Skin epidermis (tissue), 12 donors: ENCODE measurements around the gene MAP4.
"Not testable (repeated sequence)": the region's sequence is repeated elsewhere in the genome, so short reads cannot be mapped to it uniquely, and the experiment has no call there.

Experiments
- H3K27ac ChIP-seq, 21 experiments: fragments of 200-600 bp; sonication (generic) in 11 of 21; one replicate each; pipeline ENCODE4 v1.5.0; 2020; ENCODE audit warnings: mild to moderate bottlenecking in 3 of 21, inconsistent platforms in 2 of 21, moderate library complexity in 2 of 21
- H3K4me3 ChIP-seq, 7 experiments: fragments of 200-600 bp; sonication (generic) in 2 of 7; one replicate each; pipeline ENCODE4 v1.5.0; 2020; ENCODE audit warnings: inconsistent platforms in 2 of 7, mild to moderate bottlenecking in 2 of 7, moderate library complexity in 1 of 7

Gene MAP4, protein sequence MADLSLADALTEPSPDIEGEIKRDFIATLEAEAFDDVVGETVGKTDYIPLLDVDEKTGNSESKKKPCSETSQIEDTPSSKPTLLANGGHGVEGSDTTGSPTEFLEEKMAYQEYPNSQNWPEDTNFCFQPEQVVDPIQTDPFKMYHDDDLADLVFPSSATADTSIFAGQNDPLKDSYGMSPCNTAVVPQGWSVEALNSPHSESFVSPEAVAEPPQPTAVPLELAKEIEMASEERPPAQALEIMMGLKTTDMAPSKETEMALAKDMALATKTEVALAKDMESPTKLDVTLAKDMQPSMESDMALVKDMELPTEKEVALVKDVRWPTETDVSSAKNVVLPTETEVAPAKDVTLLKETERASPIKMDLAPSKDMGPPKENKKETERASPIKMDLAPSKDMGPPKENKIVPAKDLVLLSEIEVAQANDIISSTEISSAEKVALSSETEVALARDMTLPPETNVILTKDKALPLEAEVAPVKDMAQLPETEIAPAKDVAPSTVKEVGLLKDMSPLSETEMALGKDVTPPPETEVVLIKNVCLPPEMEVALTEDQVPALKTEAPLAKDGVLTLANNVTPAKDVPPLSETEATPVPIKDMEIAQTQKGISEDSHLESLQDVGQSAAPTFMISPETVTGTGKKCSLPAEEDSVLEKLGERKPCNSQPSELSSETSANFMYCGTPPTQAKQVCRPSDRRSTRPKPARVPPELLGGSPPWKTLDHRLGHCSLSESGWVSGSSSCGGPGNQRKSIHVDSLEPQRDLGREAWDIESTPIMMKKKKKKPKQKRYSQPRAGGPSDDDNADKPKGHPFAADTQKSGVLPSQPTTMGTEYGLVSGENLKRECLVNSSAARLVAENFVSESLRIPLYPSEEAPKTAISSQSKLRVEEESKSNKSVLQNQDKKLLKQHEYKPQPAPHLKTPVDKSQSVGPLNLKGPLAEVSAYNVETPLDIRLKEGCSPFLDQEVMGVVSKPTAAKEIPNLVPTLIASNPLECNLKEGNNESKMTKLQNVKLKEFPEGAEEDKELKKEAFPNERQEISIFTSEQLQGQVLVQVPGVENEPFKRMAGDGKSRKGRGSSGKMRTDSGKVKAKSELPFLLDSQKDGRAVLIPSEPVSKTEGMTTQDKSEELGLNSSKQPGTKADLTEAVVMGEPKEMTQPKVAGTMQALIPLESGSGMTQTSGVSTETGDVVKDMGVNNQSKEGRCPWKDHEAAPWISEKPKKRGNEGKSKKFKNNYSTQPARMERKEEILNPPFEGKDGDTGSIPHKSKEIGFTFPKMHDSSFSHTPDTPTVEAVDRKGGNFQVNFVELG (N-terminal part only)

DNA sequence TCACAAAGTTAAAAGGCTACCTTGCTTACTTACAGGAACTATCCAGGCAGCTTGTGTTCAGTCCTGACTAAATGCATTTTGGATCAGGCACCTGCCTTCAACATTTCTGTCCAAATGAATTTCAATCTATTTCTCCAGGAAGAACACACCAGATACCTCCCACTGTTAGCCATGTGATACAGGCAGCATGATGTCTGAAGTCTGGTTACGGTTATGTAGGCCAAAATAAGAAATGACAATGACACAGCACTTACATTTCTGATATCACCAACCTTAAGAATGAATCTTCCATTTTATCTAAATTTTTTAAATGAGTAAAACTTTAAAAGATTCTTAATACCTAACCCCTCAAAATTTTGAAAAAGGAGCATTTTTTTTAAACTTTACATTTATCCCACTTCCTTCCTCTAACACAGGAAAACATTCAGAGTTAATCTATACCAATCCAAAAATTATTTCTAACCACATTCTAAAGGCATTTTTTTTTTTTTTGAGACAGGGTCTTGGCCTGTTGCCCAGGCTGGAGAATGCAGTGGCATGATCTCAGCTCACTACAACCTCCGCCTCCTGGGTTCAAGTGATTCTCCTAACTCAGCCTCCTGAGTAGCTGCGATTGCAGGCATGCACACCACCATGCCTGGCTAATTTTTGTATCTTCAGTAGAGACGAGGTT lies at the start of gene MAP4:
MAP4 (minus strand) TSS at position 116 of the 673 bp plus-strand sequence. CDS start 17,556 bp downstream, outside the sequence.
- Histone ChIP-seq H3K27ac (peak within 1 kb of the TSS in 1 of 21 experiments; percentile 54), H3K4me3 (no peak within 1 kb of the TSS)

DNA sequence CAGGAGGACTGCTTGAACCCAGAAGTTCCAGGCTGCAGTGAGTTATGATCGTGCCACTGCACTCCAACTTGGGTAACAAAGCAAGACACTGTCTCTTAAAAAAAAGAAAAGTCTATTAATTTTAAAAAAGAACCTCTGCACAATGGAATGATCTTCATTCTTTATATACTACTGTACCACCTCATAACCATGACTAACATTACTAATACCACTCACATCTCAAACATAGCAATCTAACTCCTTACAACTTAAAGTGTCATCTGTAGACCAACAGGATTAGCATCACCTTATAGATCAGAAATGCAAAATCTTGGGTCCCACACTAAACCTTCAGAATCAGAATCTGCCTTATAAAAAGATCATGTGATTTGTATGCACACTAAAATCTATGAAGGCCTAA lies 48.8 kb upstream of the MAP4 start:
- H3K4me3 ChIP-seq = no peak overlapping the region
- H3K27ac ChIP-seq = peak overlapping the region in 1 of 21 experiments; percentile 25

GRCh38 chr3:48064292-48064829 lies 48.1 kb upstream of the MAP4 start:
- H3K27ac ChIP-seq = peak overlapping the region in 2 of 21 experiments; percentile 25 to 50

GRCh38 chr3:48061586-48061985 lies 45.4 kb upstream of the MAP4 start:
- H3K27ac ChIP-seq, H3K4me3 ChIP-seq: not testable (repeated sequence)

More at GRCh38 chr3:48064292-48064829, 48.1 kb upstream of the MAP4 start:
- no peak overlapping the region for H3K4me3 ChIP-seq

DNA sequence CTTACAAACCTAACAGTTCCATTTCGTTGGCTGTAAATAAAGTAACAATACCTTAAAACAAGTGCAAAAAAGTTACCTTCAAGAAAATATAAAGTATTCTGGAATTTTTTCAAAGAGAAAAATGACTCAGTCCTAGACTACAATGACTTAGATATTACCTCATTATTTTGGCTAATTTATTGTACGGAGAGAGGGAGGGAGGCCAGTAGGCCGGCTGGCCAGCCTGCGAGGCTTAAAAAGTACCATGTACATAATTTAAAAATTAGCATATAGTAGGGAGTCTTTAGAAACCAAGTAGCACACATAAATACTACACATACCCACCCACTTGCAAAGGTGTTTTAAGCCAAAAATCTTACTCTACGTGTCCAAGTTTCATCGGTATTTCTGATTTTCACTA lies 41.9 kb upstream of the MAP4 start:
- Histone ChIP-seq H3K4me3 (no peak overlapping the region), H3K27ac (peak overlapping the region in 1 of 21 experiments; percentile 22)

GRCh38 chr3:48057521-48057920 lies 41.3 kb upstream of the MAP4 start:
- H3K4me3 ChIP-seq = no peak overlapping the region
- no peak overlapping the region for H3K27ac ChIP-seq

DNA sequence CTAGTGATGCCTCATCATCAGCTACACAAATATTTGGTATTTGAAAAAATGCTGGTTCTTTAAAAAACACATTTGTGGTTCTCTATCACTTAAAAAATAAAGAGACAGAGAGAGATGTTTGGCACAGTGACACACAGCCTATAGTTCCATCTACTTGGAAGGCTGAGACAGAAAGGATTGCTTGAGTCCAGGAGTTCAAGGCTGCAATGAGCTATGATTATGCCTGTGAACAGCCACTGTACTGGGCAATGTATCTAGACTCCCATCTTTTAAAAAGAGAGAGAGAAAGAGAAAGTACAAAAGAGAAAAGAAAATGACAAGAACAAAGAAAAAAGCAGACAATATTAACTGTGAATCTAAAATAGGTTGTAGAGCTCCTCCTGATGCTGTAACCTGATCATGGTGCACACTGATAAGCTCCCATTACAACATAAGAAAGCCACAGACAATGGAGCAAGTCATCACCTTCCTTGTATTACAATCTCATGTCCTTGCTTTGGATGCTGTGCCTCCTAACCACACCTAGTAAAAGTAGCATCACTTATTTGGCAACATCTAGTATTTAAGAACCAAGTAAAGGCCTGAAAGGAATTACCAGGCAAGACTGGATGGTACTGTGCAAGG lies 31.7 kb upstream of the MAP4 start:
- no peak overlapping the region for H3K4me3 ChIP-seq
- H3K27ac ChIP-seq = no peak overlapping the region

DNA sequence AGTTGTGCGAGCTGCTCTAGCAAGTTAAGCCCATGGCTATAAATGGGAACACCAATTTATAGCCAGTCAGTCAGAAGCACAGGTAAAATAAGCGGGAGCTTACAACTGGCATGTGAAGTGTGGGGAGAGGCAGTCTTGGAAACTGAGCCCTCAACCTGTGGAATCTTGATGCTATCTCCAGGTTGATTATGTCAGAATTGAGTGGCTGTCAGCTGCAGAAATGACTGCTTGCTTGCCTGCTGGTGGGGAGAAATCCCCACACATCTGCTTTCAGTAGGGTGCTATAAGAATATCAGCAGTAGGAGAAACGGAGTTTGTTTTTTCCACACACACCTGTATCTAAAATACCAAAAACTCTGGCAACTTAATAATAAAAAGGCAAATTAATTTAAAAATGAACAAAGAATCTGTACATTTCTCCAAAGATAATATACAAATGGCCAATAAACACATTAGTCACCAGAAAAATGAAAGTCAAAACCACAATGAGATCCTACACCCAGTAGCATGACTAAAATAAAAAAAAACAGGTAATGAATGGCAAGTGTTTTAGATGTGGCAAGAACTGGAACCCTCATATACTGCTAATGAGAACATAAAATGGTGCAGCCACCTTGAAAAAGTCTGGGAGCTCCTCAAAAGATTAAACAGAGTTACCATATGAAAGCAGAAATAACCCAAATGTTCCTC lies 26.0 kb upstream of the MAP4 start:
- H3K4me3 ChIP-seq = no peak overlapping the region

DNA sequence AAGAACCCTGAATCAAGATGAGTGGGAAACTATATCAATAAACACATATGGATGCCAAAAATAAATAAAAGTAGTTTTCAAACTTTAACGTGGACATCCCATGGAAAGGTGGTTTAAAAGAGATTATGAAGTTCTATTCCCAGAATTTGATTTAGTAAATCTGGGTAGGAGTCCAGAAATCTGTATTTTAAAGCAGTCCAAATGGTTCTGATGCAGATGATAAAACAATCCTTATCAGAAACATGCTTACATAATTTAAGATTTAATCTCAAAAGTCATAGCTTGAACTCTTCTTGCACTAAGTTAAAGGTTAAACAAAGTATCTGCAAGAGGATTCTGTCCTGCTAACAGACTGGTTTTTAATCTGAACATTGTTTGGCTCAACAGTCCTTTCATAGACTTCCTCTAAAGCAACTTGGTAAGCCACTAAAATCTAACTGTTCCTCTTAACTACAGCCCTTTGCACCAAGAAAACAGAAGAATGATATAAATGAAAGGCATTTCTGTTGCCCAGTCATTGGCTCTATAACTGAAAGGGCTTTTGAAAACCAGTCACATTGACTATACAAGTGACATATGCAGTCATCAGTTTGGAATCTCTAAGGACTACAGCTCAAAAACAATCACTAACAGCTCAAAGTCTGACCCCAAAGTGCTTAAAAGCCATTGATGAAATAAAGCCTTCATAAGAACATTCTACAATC lies 23.4 kb upstream of the MAP4 start:
- Histone ChIP-seq H3K27ac (peak overlapping the region in 7 of 21 experiments; percentile 30 to 68 (median 44)), H3K4me3 (no peak overlapping the region)

More for the DNA sequence above, 26.0 kb upstream of the MAP4 start:
- H3K27ac ChIP-seq = no peak overlapping the region

DNA sequence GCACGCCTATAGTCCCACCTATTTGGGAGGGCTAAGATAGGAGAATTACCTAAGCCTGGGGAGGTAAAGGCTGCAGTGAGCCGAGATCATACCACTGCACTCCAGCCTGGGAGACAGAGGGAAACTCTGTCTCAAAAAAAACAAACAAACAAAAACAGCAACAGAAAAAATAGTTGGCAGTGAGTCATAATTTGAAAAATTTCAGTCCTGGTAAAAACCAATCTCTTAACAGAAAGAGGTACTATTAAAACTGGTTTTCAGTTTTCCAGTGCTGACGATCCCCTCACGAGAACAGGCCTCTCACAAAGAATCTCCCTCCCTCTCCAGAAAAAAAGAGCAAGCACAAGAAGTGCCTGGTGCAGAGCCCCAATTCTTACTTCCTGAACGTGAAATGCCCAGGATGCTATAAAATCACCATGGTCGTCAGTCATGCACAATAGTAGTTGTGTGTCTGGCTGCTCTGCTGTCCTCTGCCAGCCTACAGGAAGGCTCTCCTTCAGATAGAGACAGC lies 22.8 kb upstream of the MAP4 start:
- H3K4me3 ChIP-seq = no peak overlapping the region
- peak overlapping the region in 12 of 21 experiments; percentile 16 to 76 (median 42) for H3K27ac ChIP-seq

DNA sequence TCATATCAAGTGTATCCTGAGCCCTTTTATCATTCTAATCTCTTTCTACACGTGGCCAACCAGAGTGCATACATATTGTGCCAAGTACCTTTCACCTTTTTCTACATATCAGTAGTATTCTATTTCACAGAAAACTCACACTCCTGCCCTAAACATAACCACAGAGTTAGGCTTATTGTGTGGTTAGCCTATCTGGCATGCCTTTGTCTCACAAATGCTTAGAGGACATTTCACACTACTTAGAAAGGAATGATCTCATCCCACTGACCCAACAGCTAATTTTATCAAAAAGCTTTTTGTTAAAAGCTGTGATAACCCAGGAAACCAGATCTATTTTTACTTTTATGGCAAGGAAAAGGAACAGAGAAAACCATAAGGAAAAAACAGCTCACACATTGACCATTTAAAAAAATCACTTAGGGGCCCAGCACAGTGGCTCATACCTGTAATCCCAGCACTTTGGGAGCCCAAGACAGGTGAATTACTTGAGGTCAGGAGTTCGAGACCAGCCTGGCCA lies 17.8 kb upstream of the MAP4 start:
- Histone ChIP-seq H3K27ac (peak overlapping the region in 4 of 21 experiments; percentile 0 to 63 (median 36)), H3K4me3 (no peak overlapping the region)

DNA sequence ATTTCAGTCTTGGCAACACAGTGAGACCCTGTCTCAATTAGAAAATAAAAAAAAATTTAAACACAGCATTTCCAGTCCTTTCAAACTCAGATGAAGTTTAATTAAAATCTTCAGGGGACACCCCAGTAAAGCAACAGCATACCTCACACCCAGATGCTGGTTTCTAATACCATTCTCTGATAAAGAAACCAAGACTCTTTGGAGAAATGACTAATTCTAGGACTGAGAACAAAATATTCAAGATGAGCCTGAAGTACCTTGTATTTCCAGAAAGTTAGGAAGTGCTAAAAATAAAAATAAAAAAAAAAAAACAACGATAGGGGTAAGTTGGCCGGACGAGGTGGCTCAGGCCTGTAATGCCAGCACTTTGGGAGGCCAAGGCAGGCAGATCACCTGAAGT lies 14.0 kb upstream of the MAP4 start:
- no peak overlapping the region for H3K27ac ChIP-seq
- no peak overlapping the region for H3K4me3 ChIP-seq

DNA sequence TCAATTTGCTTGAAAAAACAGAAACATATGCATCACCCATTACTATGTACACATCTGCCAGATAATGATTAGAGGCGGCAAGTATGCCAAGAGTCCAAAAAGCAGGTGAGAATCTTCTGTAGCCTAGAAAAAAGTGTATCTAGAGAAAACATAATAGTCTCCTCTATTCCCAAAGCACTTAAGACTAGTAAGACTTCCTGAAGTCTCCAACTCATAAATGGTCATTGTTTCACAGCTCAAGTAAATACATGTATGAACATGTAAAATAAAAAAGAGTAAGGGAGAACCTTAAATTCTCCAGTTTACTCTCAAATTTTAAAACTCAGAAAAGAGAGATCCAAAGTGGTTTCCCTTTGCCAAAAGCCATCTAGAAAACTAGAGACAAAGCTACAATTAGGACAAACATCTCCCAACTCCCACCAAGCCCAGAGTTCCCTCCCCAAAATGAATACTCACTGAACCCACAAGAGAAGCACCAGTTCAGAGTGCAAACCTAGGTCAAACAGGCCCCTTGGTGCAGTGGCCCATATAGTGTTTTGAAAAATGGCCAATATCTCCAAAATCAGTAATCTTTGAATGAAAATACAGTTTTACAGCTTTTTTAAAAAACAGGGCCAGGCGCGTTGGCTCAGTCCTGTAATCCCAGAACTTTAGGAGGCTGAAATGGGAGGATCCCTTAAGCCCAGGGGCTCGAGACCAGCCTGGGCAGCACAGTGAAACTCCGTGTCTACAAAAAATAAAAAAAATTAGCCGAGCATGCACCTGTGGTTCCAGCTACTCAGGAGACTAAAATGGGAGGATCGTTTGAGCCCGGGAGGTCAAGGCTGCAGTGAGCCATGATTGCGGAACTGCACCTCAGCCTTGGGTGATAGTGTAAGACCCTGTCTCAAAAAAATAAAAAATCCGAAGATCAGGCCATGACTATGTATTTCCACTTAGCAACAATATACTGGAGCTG lies 11.0 kb upstream of the MAP4 start:
- Histone ChIP-seq H3K27ac (no peak overlapping the region), H3K4me3 (no peak overlapping the region)

DNA sequence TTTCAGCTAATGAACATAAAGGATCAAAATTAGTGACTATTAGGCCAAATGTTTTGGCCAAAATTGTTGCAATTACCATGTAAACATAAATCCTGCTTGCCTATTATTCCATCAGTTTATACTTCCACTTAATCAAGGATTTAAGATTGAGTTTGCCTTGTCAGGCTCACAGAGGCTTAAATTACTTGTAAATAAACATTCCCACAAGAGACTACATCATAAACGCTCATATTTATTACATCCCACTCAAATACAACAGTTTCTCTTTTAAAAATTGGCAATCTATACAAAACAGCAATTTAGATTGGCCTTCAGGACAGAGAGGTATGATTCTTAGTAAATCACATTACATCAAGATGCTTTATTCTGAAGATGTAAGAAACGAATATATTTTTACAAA lies 9.9 kb upstream of the MAP4 start:
- no peak overlapping the region for H3K4me3 ChIP-seq
- H3K27ac ChIP-seq = no peak overlapping the region

- Histone ChIP-seq H3K27ac (no peak overlapping the region), H3K4me3 (no peak overlapping the region)
Observed at GRCh38 chr3:48024401-48024800, 8.2 kb upstream of the MAP4 start.

DNA sequence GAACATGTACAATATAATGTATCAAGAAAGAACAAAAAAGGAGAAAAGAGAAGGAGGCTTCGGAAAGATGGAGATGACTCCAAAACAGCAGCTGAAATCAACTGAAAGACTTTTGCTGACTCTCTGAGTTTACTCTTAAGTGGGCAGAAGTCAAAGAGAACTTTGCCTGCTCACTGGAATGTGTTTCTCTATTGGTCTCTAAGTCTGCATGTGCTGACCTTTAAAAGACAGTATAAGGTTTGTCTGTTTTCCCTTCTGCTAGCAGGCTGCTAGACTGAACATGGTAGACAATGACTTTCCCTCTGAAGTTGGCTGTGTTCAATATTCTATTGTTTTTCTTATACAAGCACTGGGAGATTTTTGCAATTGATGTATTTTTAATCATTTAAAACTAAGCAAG lies 7.2 kb upstream of the MAP4 start:
- H3K27ac ChIP-seq = no peak overlapping the region
- no peak overlapping the region for H3K4me3 ChIP-seq
